Right cardiac atrium (tissue), 5 donors: ENCODE data around the gene KANSL1. TPM values are rescaled to one million over a fixed set of nuclear protein-coding genes. Genes with fewer than 3 reads are reported as not detected.
A peak's percentile ranks its signal among the peaks of the same experiment; 100 is the strongest.
"Not testable (repeated sequence)": the region's sequence is repeated elsewhere in the genome, so short reads cannot be mapped to it uniquely, and the experiment has no call there.

Experiments used
- ATAC-seq, 2 donors: fragments of 200-7000 bp; cut with Tn5 transposase; one replicate each; pipeline versions ENCODE4 v1.8.0 to v1.9.1; 2020; ENCODE audit warnings: moderate library complexity in 2 of 2, mild to moderate bottlenecking in 1 of 2
- DNase-seq, 3 donors: peaks; one replicate each; pipeline ENCODE4 v3.0.0-alpha.2; 2020
- H3K27ac ChIP-seq: one replicate; pipeline ENCODE4 v1.5.1; 2013; ENCODE audit warnings: mild to moderate bottlenecking, low read length, control low read depth, moderate library complexity
- H3K27me3 ChIP-seq: one replicate; pipeline ENCODE4 v1.6.1; 2013; ENCODE audit not compliant: control insufficient read depth, insufficient read depth
- H3K4me1 ChIP-seq: one replicate; pipeline ENCODE4 v1.6.1; 2013; ENCODE audit warnings: low read length; ENCODE audit not compliant: control insufficient read depth, insufficient read depth
- H3K4me3 ChIP-seq: one replicate; pipeline ENCODE4 v1.5.1; 2013; ENCODE audit warnings: low read length, control low read depth
- H3K9me3 ChIP-seq: one replicate; pipeline ENCODE4 v1.6.1; 2013; ENCODE audit warnings: low read length; ENCODE audit not compliant: control insufficient read depth
- WGBS: extraction: QIAGEN DNeasy Blood & Tissue Kit; methylation state at CpG from one replicate; pipeline ENCODE4 v1.1.7; 2013; 5-methylcytosine and 5-hydroxymethylcytosine counted together
- intact Hi-C, 4 donors: fragments of 100-400 bp; cut with DNase I; formaldehyde crosslinking; loops; one replicate each; pipeline versions ENCODE4 v1.11.0 to v1.14.0; 2022 to 2023
- long read RNA-seq, 4 donors: library from polyadenylated mRNA; unstranded; transcript quantifications; one replicate each; pipeline ENCODE4 v2.0.0, GENCODE V29; 2020 to 2021
- polyA plus RNA-seq: library from polyadenylated mRNA; stranded (reverse); fragments of 200-250 nt; gene quantifications from one replicate; pipeline ENCODE4 v1.2.3, GENCODE V29; 2013
- total RNA-seq, 4 donors: library from RNA; stranded (reverse); fragmentation: NEBNext Ultra II Directional; extraction: Animal tissue kit (Norgen Biotek cat#: 25700); gene quantifications; one replicate each; pipeline ENCODE4 v1.2.1, GENCODE V29; 2021
- donor health status: healthy with polysubstance abuse.
- donor health status: DM: no; HTN: yes; CAD: no.
- donor health status: DM: no; HTN: no; CAD: no.
- donor health status: DM: no; HTN: yes; CAD: no; lungs with severe emphysema.
- donor health status: DM: yes; HTN: yes; CAD: no.

The KANSL1 gene
- total RNA-seq: 10 to 100 TPM; 36.2 to 53.8 (median 43.7) TPM
- polyA plus RNA-seq: 15.9 TPM
- long read RNA-seq, donor 1, full-length matches to known transcripts: 7 of 32 reads
- long read RNA-seq, donor 1, partial matches to known transcripts: 10 of 32 reads
- long read RNA-seq, donor 1, other reads (novel, unspliced or antisense): 15 of 32 reads
- long read RNA-seq, donor 2, full-length matches to known transcripts: 2 of 8 reads
- long read RNA-seq, donor 2, partial matches to known transcripts: 2 of 8 reads
- long read RNA-seq, donor 2, other reads (novel, unspliced or antisense): 4 of 8 reads
- long read RNA-seq, donor 3, transcript KANSL1-210 (1 exons, 1,493 nt): major isoform, 5 of 17 reads
- long read RNA-seq, donor 3, partial matches to known transcripts: 10 of 17 reads
- long read RNA-seq, donor 3, other reads (novel, unspliced or antisense): 1 of 17 reads
- long read RNA-seq, donor 4, full-length matches to known transcripts: 4 of 12 reads
- long read RNA-seq, donor 4, partial matches to known transcripts: 7 of 12 reads
- long read RNA-seq, donor 4, other reads (novel, unspliced or antisense): 1 of 12 reads

- Histone ChIP-seq H3K9me3 (no peaks in the 10 kb centered on the region), H3K27me3 (no peaks in the 10 kb centered on the region), H3K4me1 (peaks cover 4% of the 10 kb centered on the region), H3K4me3 (peak within 1 kb of the TSS; percentile 100), H3K27ac (peak within 1 kb of the TSS; percentile 99)
- DNase-seq (peak; percentile 93 to 97 (median 94)), ATAC-seq (peak; percentile 74 to 82)
- intact Hi-C loops: loop anchor here (2.0 to 10.0 kb wide), 4 partner anchors 131 to 148 kb away; no protein-coding TSS in a partner anchor
- under 1% methylated on average over 72 of the region's 72 CpGs for WGBS
These were observed at the start of gene KANSL1 for GRCh38 chr17:46193151-46193625. TSS of gene KANSL1 (minus strand) at chr17:46193429. CDS start at chr17:46172143, 21,286 bp downstream.

GRCh38 chr17:46231359-46231758 lies 38.1 kb upstream of the KANSL1 start:
- H3K9me3 ChIP-seq, H3K27me3 ChIP-seq, DNase-seq, H3K27ac ChIP-seq, intact Hi-C loops, H3K4me1 ChIP-seq, ATAC-seq, H3K4me3 ChIP-seq: not testable (repeated sequence)
- WGBS: 84% methylated on average over 8 of the region's 8 CpGs

- H3K9me3 ChIP-seq, intact Hi-C loops, H3K27ac ChIP-seq, H3K27me3 ChIP-seq, H3K4me1 ChIP-seq: not testable (repeated sequence)
- H3K4me3 ChIP-seq: peak overlapping the region; percentile 74
- DNase-seq: peak; percentile 95 to 99 (median 96)
- WGBS: under 1% methylated on average over 19 of the region's 22 CpGs
- peak; percentile 100 for ATAC-seq
These were observed 32.1 kb upstream of the KANSL1 start for GRCh38 chr17:46225274-46225794.

GRCh38 chr17:46224864-46225263 lies 31.6 kb upstream of the KANSL1 start:
- H3K4me1 ChIP-seq, H3K27ac ChIP-seq, intact Hi-C loops, H3K27me3 ChIP-seq, H3K9me3 ChIP-seq: not testable (repeated sequence)
- DNase-seq (peak in 2 of 3 donors; percentile 28 to 63), ATAC-seq (peak; percentile 47 to 65)
- H3K4me3 ChIP-seq: peak overlapping the region; percentile 74
- under 1% methylated on average over 53 of the region's 54 CpGs for WGBS

GRCh38 chr17:46223041-46223440 lies 29.8 kb upstream of the KANSL1 start:
- DNase-seq, H3K4me3 ChIP-seq, H3K4me1 ChIP-seq, H3K9me3 ChIP-seq, H3K27ac ChIP-seq, H3K27me3 ChIP-seq, ATAC-seq, intact Hi-C loops: not testable (repeated sequence)
- WGBS: no CpG with 5 or more reads among the region's 2 CpGs

GRCh38 chr17:46216682-46217081 lies 23.5 kb upstream of the KANSL1 start:
- intact Hi-C loops: loop anchor here in 1 of 4 donors (10.0 kb wide), 1 partner anchor 172 kb away; no protein-coding TSS in a partner anchor
- Histone ChIP-seq H3K4me1 (no peaks in the 10 kb centered on the region), H3K27me3 (no peaks in the 10 kb centered on the region), H3K9me3 (no peaks in the 10 kb centered on the region), H3K4me3 (no peak overlapping the region), H3K27ac (no peak overlapping the region)
- 97% methylated on average over 3 of the region's 3 CpGs for WGBS
- ATAC-seq (no peak), DNase-seq (no peak)

- intact Hi-C loops: loop anchor here (2.0 to 10.0 kb wide), 4 partner anchors 168 to 211 kb away; no protein-coding TSS in a partner anchor
- peak in 2 of 3 donors; percentile 43 to 72 for DNase-seq
- Histone ChIP-seq H3K9me3 (no peaks in the 10 kb centered on the region), H3K27ac (no peak overlapping the region), H3K4me3 (no peak overlapping the region), H3K27me3 (no peaks in the 10 kb centered on the region), H3K4me1 (no peaks in the 10 kb centered on the region)
- peak; percentile 73 to 82 for ATAC-seq
- 46% methylated on average over 11 of the region's 11 CpGs for WGBS
These were observed 19.6 kb upstream of the KANSL1 start for GRCh38 chr17:46212634-46213435.

GRCh38 chr17:46208997-46209396 lies 15.8 kb upstream of the KANSL1 start:
- Histone ChIP-seq H3K4me3 (no peak overlapping the region), H3K27me3 (no peaks in the 10 kb centered on the region), H3K4me1 (no peaks in the 10 kb centered on the region), H3K9me3 (no peaks in the 10 kb centered on the region), H3K27ac (no peak overlapping the region)
- ATAC-seq: no peak
- WGBS: 95% methylated on average over 8 of the region's 8 CpGs
- intact Hi-C loops: no loop called here
- DNase-seq: no peak

GRCh38 chr17:46205975-46206374 lies 12.7 kb upstream of the KANSL1 start:
- Histone ChIP-seq H3K27ac (no peak overlapping the region), H3K27me3 (no peaks in the 10 kb centered on the region), H3K4me3 (no peak overlapping the region), H3K9me3 (no peaks in the 10 kb centered on the region), H3K4me1 (no peaks in the 10 kb centered on the region)
- ATAC-seq (no peak), DNase-seq (no peak)
- intact Hi-C loops: no loop called here

- ATAC-seq: no peak
- no peak overlapping the region for H3K4me3 ChIP-seq
- no peaks in the 10 kb centered on the region for H3K4me1 ChIP-seq
- no peak for DNase-seq
- WGBS: 56% methylated on average over 2 of the region's 2 CpGs
- H3K27ac ChIP-seq: no peak overlapping the region
- no peaks in the 10 kb centered on the region for H3K27me3 ChIP-seq
- intact Hi-C loops: no loop called here
- H3K9me3 ChIP-seq: no peaks in the 10 kb centered on the region
These were observed 9.2 kb upstream of the KANSL1 start for GRCh38 chr17:46202424-46202823.
